Measurements from ENCODE around the gene FAM53B. TPM values are rescaled to one million over a fixed set of nuclear protein-coding genes. Genes with fewer than 3 reads are reported as not detected.

The FAM53B gene
- total RNA-seq, 2 experiments from 2014 or later, result 56.6 to 58.5 TPM

GRCh38 chr10:124652701-124653100, 91.5 kb downstream of the FAM53B start:
- Histone ChIP-seq H3K79me2 (ENCODE audit: insufficient read depth, low read depth, low read length) (peaks cover 12% of the 10 kb centered on the region; the same call in 1 of the 2 replicates), H3K4me2 (ENCODE audit: low read length) (no peak overlapping the region), H3K4me1 (ENCODE audit: insufficient read depth, low read length, poor library complexity, severe bottlenecking) (peaks cover 20% of the 10 kb centered on the region), H3K4me3 (ENCODE audit: low read depth, low read length, poor library complexity, severe bottlenecking) (no peak overlapping the region), H3K9me3 (ENCODE audit: low read length) (no peaks in the 10 kb centered on the region), H4K20me1 (ENCODE audit: insufficient read depth, low read length) (no peaks in the 10 kb centered on the region), H3K9me2 (ENCODE audit: insufficient read depth, low read length) (no peaks in the 10 kb centered on the region), H2AFZ (ENCODE audit: low read length) (no peak overlapping the region), H3K36me3 (ENCODE audit: insufficient read depth, low read length) (peaks cover 60% of the 10 kb centered on the region; the same call in 1 of the 2 replicates), H3K27ac (ENCODE audit: low read depth, low read length, poor library complexity, severe bottlenecking) (no peak overlapping the region)
- POLR2A ChIA-PET, result interaction anchor here (0.5 kb wide), 1 partner anchor 258 kb away, joined by 4 read pairs; no protein-coding TSS in a partner anchor
- DNase-seq (ENCODE audit: low spot score), result no peak
- no TSS peak for BruUV-seq (replicated peaks)
- CTCF ChIA-PET (ENCODE audit: unreplicated experiment), result no interaction called here
- no peak for TF ChIP-seq CTCF (conservative IDR thresholded peaks at IDR 0.05; ENCODE audit: low read length)
- no peak for TF ChIP-seq EZH2phosphoT487 (IDR thresholded peaks at IDR 0.05; ENCODE audit: borderline replicate concordance, low read depth, low read length)
- intact Hi-C loops (cut with micrococcal nuclease; ENCODE audit: unreplicated experiment), result no loop called here

- TF ChIP-seq CTCF (conservative IDR thresholded peaks at IDR 0.05; ENCODE audit: low read length) (no peak), EZH2phosphoT487 (IDR thresholded peaks at IDR 0.05; ENCODE audit: borderline replicate concordance, low read depth, low read length) (no peak)
- CTCF ChIA-PET (ENCODE audit: unreplicated experiment), result no interaction called here
- H3K79me2 ChIP-seq (ENCODE audit: insufficient read depth, low read depth, low read length), result peaks cover 13% of the 10 kb centered on the region; the same call in 1 of the 2 replicates
- H4K20me1 ChIP-seq (ENCODE audit: insufficient read depth, low read length), result no peaks in the 10 kb centered on the region
- H3K9me3 ChIP-seq (ENCODE audit: low read length), result no peaks in the 10 kb centered on the region
- peaks cover 25% of the 10 kb centered on the region for H3K4me1 ChIP-seq (ENCODE audit: insufficient read depth, low read length, poor library complexity, severe bottlenecking)
- no TSS peak for BruUV-seq (replicated peaks)
- peaks cover 62% of the 10 kb centered on the region; the same call in 1 of the 2 replicates for H3K36me3 ChIP-seq (ENCODE audit: insufficient read depth, low read length)
- no peaks in the 10 kb centered on the region for H3K9me2 ChIP-seq (ENCODE audit: insufficient read depth, low read length)
- H2AFZ ChIP-seq (ENCODE audit: low read length), result no peak overlapping the region
- no peak for DNase-seq (ENCODE audit: low spot score)
- intact Hi-C loops (cut with micrococcal nuclease; ENCODE audit: unreplicated experiment), result no loop called here
- no peak overlapping the region for H3K4me2 ChIP-seq (ENCODE audit: low read length)
- POLR2A ChIA-PET, result interaction anchor here (0.5 kb wide), 1 partner anchor 258 kb away, joined by 4 read pairs; no protein-coding TSS in a partner anchor
- H3K4me3 ChIP-seq (ENCODE audit: low read depth, low read length, poor library complexity, severe bottlenecking), result no peak overlapping the region
- no peak overlapping the region for H3K27ac ChIP-seq (ENCODE audit: low read depth, low read length, poor library complexity, severe bottlenecking)
Observed at GRCh38 chr10:124652200-124652599, 92.0 kb downstream of the FAM53B start.

- intact Hi-C loops (cut with micrococcal nuclease; ENCODE audit: unreplicated experiment), result no loop called here
- Histone ChIP-seq H3K79me2 (ENCODE audit: insufficient read depth, low read depth, low read length) (peaks cover 19% of the 10 kb centered on the region; the same call in 1 of the 2 replicates), H3K9me3 (ENCODE audit: low read length) (no peaks in the 10 kb centered on the region), H4K20me1 (ENCODE audit: insufficient read depth, low read length) (no peaks in the 10 kb centered on the region), H3K27ac (ENCODE audit: low read depth, low read length, poor library complexity, severe bottlenecking) (no peak overlapping the region), H3K4me1 (ENCODE audit: insufficient read depth, low read length, poor library complexity, severe bottlenecking) (peaks cover 25% of the 10 kb centered on the region), H2AFZ (ENCODE audit: low read length) (no peak overlapping the region), H3K4me2 (ENCODE audit: low read length) (no peak overlapping the region), H3K36me3 (ENCODE audit: insufficient read depth, low read length) (peaks cover 68% of the 10 kb centered on the region; the same call in 1 of the 2 replicates), H3K4me3 (ENCODE audit: low read depth, low read length, poor library complexity, severe bottlenecking) (no peak overlapping the region), H3K9me2 (ENCODE audit: insufficient read depth, low read length) (no peaks in the 10 kb centered on the region)
- CTCF ChIA-PET (ENCODE audit: unreplicated experiment), result interaction anchor here (0.6 kb wide), 1 partner anchor 209 kb away, joined by 3 read pairs; no protein-coding TSS in a partner anchor
- no peak for DNase-seq (ENCODE audit: low spot score)
- TF ChIP-seq CTCF (conservative IDR thresholded peaks at IDR 0.05; ENCODE audit: low read length) (no peak), EZH2phosphoT487 (IDR thresholded peaks at IDR 0.05; ENCODE audit: borderline replicate concordance, low read depth, low read length) (no peak)
- no TSS peak for BruUV-seq (replicated peaks)
- POLR2A ChIA-PET, result no interaction called here
Observed at GRCh38 chr10:124651402-124651891, 92.7 kb downstream of the FAM53B start.
